Left lung (tissue), 10 donors: ENCODE measurements around the gene LSM2. TPM values are rescaled to one million over a fixed set of nuclear protein-coding genes. Genes with fewer than 3 reads are reported as not detected.

Source experiments
- ATAC-seq: fragments of 200-7000 bp; cut with Tn5 transposase; one replicate; pipeline ENCODE4 v1.9.1; 2020; ENCODE audit warnings: moderate library complexity
- DNase-seq, 4 donors: peaks; one replicate each; pipeline ENCODE4 v3.0.0-alpha.2; 2013 to 2020
- H3K27ac ChIP-seq, 2 donors: fragments of 200-600 bp; sonication (generic) in 1 of 2; one replicate each; pipeline versions ENCODE4 v1.5.0 to v1.8.0; 2020 to 2021
- H3K27me3 ChIP-seq, 2 donors: fragments of 200-600 bp; sonication (generic) in 1 of 2; one replicate each; pipeline versions ENCODE4 v1.5.0 to v1.8.0; 2020 to 2021
- H3K36me3 ChIP-seq, 2 donors: fragments of 200-600 bp; sonication (generic) in 1 of 2; one replicate each; pipeline versions ENCODE4 v1.5.0 to v1.8.0; 2020 to 2021
- H3K4me1 ChIP-seq, 2 donors: fragments of 200-600 bp; one replicate each; pipeline ENCODE4 v1.8.0; 2021
- H3K4me3 ChIP-seq, 2 donors: fragments of 200-600 bp; sonication (generic) in 1 of 2; one replicate each; pipeline versions ENCODE4 v1.5.0 to v1.8.0; 2020 to 2021; ENCODE audit warnings: mild to moderate bottlenecking in 1 of 2
- H3K9me3 ChIP-seq, 2 donors: fragments of 200-600 bp; sonication (generic) in 1 of 2; one replicate each; pipeline versions ENCODE4 v1.5.0 to v1.8.0; 2020 to 2021
- CTCF ChIP-seq, 2 donors: fragments of 200-600 bp; sonication (generic) in 1 of 2; IDR thresholded peaks; one replicate each; pipeline versions ENCODE4 v1.5.0 to v1.8.0; 2021; ENCODE audit warnings: antibody characterized with exemption in 2 of 2
- intact Hi-C, 2 donors: fragments of 100-400 bp; cut with DNase I; formaldehyde crosslinking; loops; one replicate each; pipeline versions ENCODE4 v1.11.2 to v1.14.2; 2022
- polyA plus RNA-seq, 6 donors: library from polyadenylated mRNA; unstranded; fragments of 120-200 nt; gene quantifications; one replicate each; pipeline ENCODE4 v1.2.1, GENCODE V29; 2013; ENCODE audit not compliant: insufficient read length in 6 of 6
- total RNA-seq, 2 donors: library from RNA; stranded (reverse); fragmentation: NEBNext Ultra II Directional; extraction: Animal tissue kit (Norgen Biotek cat#: 25700); gene quantifications; one replicate each; pipeline ENCODE4 v1.2.1, GENCODE V29; 2021
- donor health status: DM: no; HTN: yes; CAD: no.
- donor health status: DM: no; HTN: no; CAD: no.

LSM2 gene
- total and polyA plus RNA-seq, 8 donors = 38.7 to 88.5 (median 81.7) TPM

GRCh38 chr6:31750411-31751022 lies 56.2 kb downstream of the LSM2 start:
- Histone ChIP-seq H3K36me3 (no peaks in the 10 kb centered on the region), H3K9me3 (no peaks in the 10 kb centered on the region), H3K27ac (no peak overlapping the region), H3K4me3 (no peak overlapping the region), H3K4me1 (no peaks in the 10 kb centered on the region), H3K27me3 (no peaks in the 10 kb centered on the region)
- no peak for DNase-seq
- TF ChIP-seq CTCF (IDR thresholded peaks at IDR 0.05) = no peak
- no peak for ATAC-seq
- intact Hi-C loops = no loop called here

GRCh38 chr6:31749301-31750036 lies 57.3 kb downstream of the LSM2 start:
- H3K9me3 ChIP-seq = no peaks in the 10 kb centered on the region
- DNase-seq (no peak), ATAC-seq (no peak)
- H3K27ac ChIP-seq = no peak overlapping the region
- TF ChIP-seq CTCF (IDR thresholded peaks at IDR 0.05) = no peak
- intact Hi-C loops = no loop called here
- no peaks in the 10 kb centered on the region for H3K36me3 ChIP-seq
- H3K4me3 ChIP-seq = no peak overlapping the region
- no peaks in the 10 kb centered on the region for H3K4me1 ChIP-seq
- H3K27me3 ChIP-seq = no peaks in the 10 kb centered on the region

Other genes with a start within 250 kb of the LSM2 start
Only the 30 nearest of the 40 such genes appear.
- 100 to 1,000 TPM; 243 to 278 TPM for gene BAG6, start 154.3 kb downstream of the LSM2 start, total RNA-seq
- gene BAG6, start 154.3 kb downstream of the LSM2 start, polyA plus RNA-seq = 100 to 1,000 TPM; 211 to 252 (median 226) TPM
- 1 to 10 TPM; 1.0 to 1.5 TPM for gene APOM, start 151.1 kb downstream of the LSM2 start, total RNA-seq
- gene APOM, start 151.1 kb downstream of the LSM2 start, polyA plus RNA-seq = 1 to 10 TPM; 4.6 to 8.0 (median 6.4) TPM
- gene C6orf47, start 146.2 kb downstream of the LSM2 start, total RNA-seq = 10 to 100 TPM; 21.9 to 23.8 TPM
- gene C6orf47, start 146.2 kb downstream of the LSM2 start, polyA plus RNA-seq = 10 to 100 TPM; 15.3 to 19.8 (median 17.4) TPM
- 10 to 100 TPM; 10.3 to 13.2 TPM for gene GPANK1, start 142.0 kb downstream of the LSM2 start, total RNA-seq
- gene GPANK1, start 142.0 kb downstream of the LSM2 start, polyA plus RNA-seq = 10 to 100 TPM; 18.0 to 22.8 (median 22.2) TPM
- 100 to 1,000 TPM in 1 of 2 donors, 10 to 100 TPM in 1; 96.6 to 128 TPM for gene CSNK2B, start 140.9 kb downstream of the LSM2 start, total RNA-seq
- 100 to 1,000 TPM; 189 to 210 (median 196) TPM for gene CSNK2B, start 140.9 kb downstream of the LSM2 start, polyA plus RNA-seq
- gene LY6G5B, start 137.0 kb downstream of the LSM2 start, total RNA-seq = 10 to 100 TPM in 1 of 2 donors, 1 to 10 TPM in 1; 6.9 to 13.6 TPM
- gene LY6G5B, start 137.0 kb downstream of the LSM2 start, polyA plus RNA-seq = 10 to 100 TPM; 25.2 to 41.0 (median 35.8) TPM
- gene LY6G5C, start 125.9 kb downstream of the LSM2 start, total RNA-seq = 1 to 10 TPM; 3.1 to 5.9 TPM
- 1 to 10 TPM; 2.9 to 6.3 (median 3.7) TPM for gene LY6G5C, start 125.9 kb downstream of the LSM2 start, polyA plus RNA-seq
- 10 to 100 TPM; 53.6 to 58.6 TPM for gene ABHD16A, start 103.6 kb downstream of the LSM2 start, total RNA-seq
- 10 to 100 TPM; 55.7 to 63.9 (median 58.6) TPM for gene ABHD16A, start 103.6 kb downstream of the LSM2 start, polyA plus RNA-seq
- 1 to 10 TPM in 1 of 2 donors, not detected in 1; 1.4 TPM for gene LY6G6F, start 100.1 kb downstream of the LSM2 start, total RNA-seq
- 1 to 10 TPM in 4 of 6 donors, under 1 TPM in 2; 0.53 to 1.8 (median 1.2) TPM for gene LY6G6F, start 100.1 kb downstream of the LSM2 start, polyA plus RNA-seq
- not detected for gene LY6G6D, start 91.6 kb downstream of the LSM2 start, total RNA-seq
- gene LY6G6D, start 91.6 kb downstream of the LSM2 start, polyA plus RNA-seq = under 1 TPM in 1 of 6 donors, not detected in 5; 0.57 TPM
- not detected for gene LY6G6C, start 85.2 kb downstream of the LSM2 start, total RNA-seq
- gene LY6G6C, start 85.2 kb downstream of the LSM2 start, polyA plus RNA-seq = under 1 TPM; 0.17 to 0.75 (median 0.43) TPM
- 1 to 10 TPM; 1.2 to 1.9 TPM for gene MPIG6B, start 83.6 kb downstream of the LSM2 start, total RNA-seq
- 1 to 10 TPM; 2.8 to 3.5 (median 3.0) TPM for gene MPIG6B, start 83.6 kb downstream of the LSM2 start, polyA plus RNA-seq
- 10 to 100 TPM; 70.2 to 77.3 TPM for gene DDAH2, start 77.7 kb downstream of the LSM2 start, total RNA-seq
- gene DDAH2, start 77.7 kb downstream of the LSM2 start, polyA plus RNA-seq = 100 to 1,000 TPM; 139 to 199 (median 175) TPM
- gene CLIC1, start 70.4 kb downstream of the LSM2 start, total RNA-seq = 100 to 1,000 TPM; 283 to 465 TPM
- 100 to 1,000 TPM; 226 to 279 (median 261) TPM for gene CLIC1, start 70.4 kb downstream of the LSM2 start, polyA plus RNA-seq
- 10 to 100 TPM in 1 of 2 donors, 1 to 10 TPM in 1; 9.7 to 20.0 TPM for gene MSH5, start 67.0 kb downstream of the LSM2 start, total RNA-seq
- gene MSH5, start 67.0 kb downstream of the LSM2 start, polyA plus RNA-seq = 10 to 100 TPM; 34.4 to 49.8 (median 39.1) TPM
- gene SAPCD1, start 44.3 kb downstream of the LSM2 start, total RNA-seq = 1 to 10 TPM; 1.3 to 3.9 TPM
- gene SAPCD1, start 44.3 kb downstream of the LSM2 start, polyA plus RNA-seq = 10 to 100 TPM in 2 of 6 donors, 1 to 10 TPM in 4; 6.5 to 11.1 (median 8.2) TPM
- 1 to 10 TPM; 4.6 to 5.0 TPM for gene VWA7, start 29.6 kb downstream of the LSM2 start, total RNA-seq
- gene VWA7, start 29.6 kb downstream of the LSM2 start, polyA plus RNA-seq = 1 to 10 TPM; 1.4 to 3.8 (median 2.2) TPM
- gene VARS1, start 11.2 kb downstream of the LSM2 start, total RNA-seq = 100 to 1,000 TPM in 1 of 2 donors, 10 to 100 TPM in 1; 43.6 to 103 TPM
- gene VARS1, start 11.2 kb downstream of the LSM2 start, polyA plus RNA-seq = 10 to 100 TPM; 38.4 to 61.7 (median 46.6) TPM
- gene HSPA1L, start 8.3 kb upstream of the LSM2 start, total RNA-seq = 1 to 10 TPM in 1 of 2 donors, under 1 TPM in 1; 0.99 to 1.2 TPM
- gene HSPA1L, start 8.3 kb upstream of the LSM2 start, polyA plus RNA-seq = 1 to 10 TPM; 2.8 to 4.4 (median 3.4) TPM
- gene HSPA1A, start 8.6 kb upstream of the LSM2 start, total RNA-seq = 100 to 1,000 TPM; 155 to 205 TPM
- gene HSPA1A, start 8.6 kb upstream of the LSM2 start, polyA plus RNA-seq = 100 to 1,000 TPM in 2 of 6 donors, 10 to 100 TPM in 4; 64.3 to 124 (median 78.3) TPM
- 100 to 1,000 TPM; 104 to 180 TPM for gene HSPA1B, start 20.8 kb upstream of the LSM2 start, total RNA-seq
- 100 to 1,000 TPM in 2 of 6 donors, 10 to 100 TPM in 4; 66.6 to 125 (median 89.1) TPM for gene HSPA1B, start 20.8 kb upstream of the LSM2 start, polyA plus RNA-seq
- 100 to 1,000 TPM in 1 of 2 donors, 10 to 100 TPM in 1; 90.4 to 106 TPM for gene NEU1, start 55.9 kb upstream of the LSM2 start, total RNA-seq
- 10 to 100 TPM; 25.7 to 29.8 (median 29.3) TPM for gene NEU1, start 55.9 kb upstream of the LSM2 start, polyA plus RNA-seq
- gene SLC44A4, start 72.0 kb upstream of the LSM2 start, total RNA-seq = 10 to 100 TPM; 37.5 to 78.8 TPM
- 10 to 100 TPM in 5 of 6 donors, 1 to 10 TPM in 1; 9.6 to 22.9 (median 18.7) TPM for gene SLC44A4, start 72.0 kb upstream of the LSM2 start, polyA plus RNA-seq
- gene EHMT2, start 90.7 kb upstream of the LSM2 start, total RNA-seq = 10 to 100 TPM; 41.0 to 42.3 TPM
- 10 to 100 TPM; 66.3 to 85.0 (median 77.4) TPM for gene EHMT2, start 90.7 kb upstream of the LSM2 start, polyA plus RNA-seq
- 1 to 10 TPM; 4.8 to 6.5 TPM for gene ZBTB12, start 95.1 kb upstream of the LSM2 start, total RNA-seq
- 10 to 100 TPM; 20.7 to 23.4 (median 22.9) TPM for gene ZBTB12, start 95.1 kb upstream of the LSM2 start, polyA plus RNA-seq
- 100 to 1,000 TPM; 181 to 192 TPM for gene C2, start 120.8 kb upstream of the LSM2 start, total RNA-seq
- gene C2, start 120.8 kb upstream of the LSM2 start, polyA plus RNA-seq = 1 to 10 TPM; 3.3 to 7.6 (median 4.9) TPM
- gene CFB, start 139.1 kb upstream of the LSM2 start, total RNA-seq = 100 to 1,000 TPM in 1 of 2 donors, 10 to 100 TPM in 1; 69.1 to 131 TPM
- 1 to 10 TPM; 1.7 to 6.9 (median 3.0) TPM for gene CFB, start 139.1 kb upstream of the LSM2 start, polyA plus RNA-seq
- 10 to 100 TPM; 42.9 to 56.2 TPM for gene NELFE, start 152.0 kb upstream of the LSM2 start, total RNA-seq
- gene NELFE, start 152.0 kb upstream of the LSM2 start, polyA plus RNA-seq = 10 to 100 TPM; 77.9 to 93.0 (median 82.9) TPM
- gene SKIC2, start 152.2 kb upstream of the LSM2 start, total RNA-seq = 10 to 100 TPM; 65.4 to 67.9 TPM
- 10 to 100 TPM; 39.1 to 50.8 (median 42.2) TPM for gene SKIC2, start 152.2 kb upstream of the LSM2 start, polyA plus RNA-seq
- 10 to 100 TPM; 16.2 to 17.8 TPM for gene DXO, start 165.2 kb upstream of the LSM2 start, total RNA-seq
- gene DXO, start 165.2 kb upstream of the LSM2 start, polyA plus RNA-seq = 10 to 100 TPM; 21.4 to 28.3 (median 26.5) TPM